IMR-90 (cell line): ENCODE measurements around the gene SF3A1. TPM values are rescaled to one million over a fixed set of nuclear protein-coding genes. Genes with fewer than 3 reads are reported as not detected.
A peak's percentile ranks its signal among the peaks of the same experiment; 100 is the strongest.

ENCODE experiments used
- ATAC-seq: fragments of 200-7000 bp; cut with Tn5 transposase; 2 replicates; pipeline ENCODE4 v1.9.1; 2020; ENCODE audit warnings: low read depth, mild to moderate bottlenecking, moderate library complexity
- BruUV-seq: library from RNA; stranded (reverse); fragments of 400-500 nt; replicated peaks from 2 replicates; lab custom pipeline; 2021; lab: Mats Ljungman, UMichigan
- CTCF ChIA-PET: fragments of 300-600 bp; formaldehyde crosslinking; extraction: SDS; loops from one replicate; lab custom pipeline; 2021; ENCODE audit warnings: antibody characterized with exemption; lab: Yijun Ruan, JAX
- POLR2A ChIA-PET: fragments of 300-600 bp; sonication (Branson Sonifier 250); formaldehyde crosslinking; loops from one replicate; lab custom pipeline; 2022; ENCODE audit warnings: antibody characterized with exemption; ENCODE audit not compliant: unreplicated experiment; lab: Charles Lee
- DNase-seq: peaks from one replicate; pipeline ENCODE4 v3.0.0; 2013
- H2AFZ ChIP-seq: replicated peaks from 2 replicates; pipeline ENCODE3; 2013; ENCODE audit warnings: low read length, mild to moderate bottlenecking; ENCODE audit not compliant: poor library complexity
- H2AK5ac ChIP-seq: 2 replicates; pipeline ENCODE4 v1.6.1; 2013; ENCODE audit warnings: low read depth, low read length, inconsistent platforms
- H2AK9ac ChIP-seq: replicated peaks from 2 replicates; pipeline ENCODE3; 2013; ENCODE audit warnings: mild to moderate bottlenecking, low read depth, low read length, moderate library complexity; ENCODE audit not compliant: poor library complexity
- H2BK120ac ChIP-seq: 2 replicates; pipeline ENCODE4 v1.6.1; 2013; ENCODE audit warnings: low read depth, low read length, inconsistent platforms
- H2BK15ac ChIP-seq: 3 replicates; pipeline ENCODE4 v1.6.1; 2013; ENCODE audit warnings: low read depth, low read length, inconsistent platforms
- H2BK20ac ChIP-seq: 2 replicates; pipeline ENCODE4 v1.6.1; 2013; ENCODE audit warnings: low read depth, mild to moderate bottlenecking, inconsistent platforms, low read length, moderate library complexity
- H2BK5ac ChIP-seq: 2 replicates; pipeline ENCODE4 v1.6.1; 2013; ENCODE audit warnings: mild to moderate bottlenecking, low read depth, low read length, inconsistent platforms; ENCODE audit not compliant: poor library complexity, severe bottlenecking
- H3K14ac ChIP-seq: replicated peaks from 2 replicates; pipeline ENCODE4 v1.6.1; 2013; ENCODE audit warnings: low read depth, low read length, inconsistent platforms
- H3K18ac ChIP-seq: 2 replicates; pipeline ENCODE4 v1.6.1; 2013; ENCODE audit warnings: low read depth, low read length, control low read depth
- H3K23ac ChIP-seq: 2 replicates; pipeline ENCODE4 v1.6.1; 2013; ENCODE audit warnings: low read depth, low read length, inconsistent platforms
- H3K27ac ChIP-seq: 2 replicates; pipeline ENCODE4 v1.5.1; 2013; ENCODE audit warnings: mild to moderate bottlenecking, control low read depth, low read length; ENCODE audit not compliant: insufficient read depth
- H3K27me3 ChIP-seq: 2 replicates; pipeline ENCODE4 v1.6.1; 2013; ENCODE audit warnings: low read length; ENCODE audit not compliant: control insufficient read depth, insufficient read depth
- H3K36me3 ChIP-seq: 2 replicates; pipeline ENCODE4 v1.6.1; 2013; ENCODE audit warnings: low read length, mixed read lengths; ENCODE audit not compliant: control insufficient read depth, insufficient read depth
- H3K4ac ChIP-seq: 2 replicates; pipeline ENCODE4 v1.6.1; 2013; ENCODE audit warnings: low read depth, low read length, inconsistent platforms
- H3K4me1 ChIP-seq: 2 replicates; pipeline ENCODE4 v1.6.1; 2013; ENCODE audit warnings: low read length, mixed read lengths; ENCODE audit not compliant: control insufficient read depth, insufficient read depth
- H3K4me2 ChIP-seq: 2 replicates; pipeline ENCODE4 v1.6.1; 2013; ENCODE audit warnings: low read depth, mild to moderate bottlenecking, control low read depth, low read length, moderate library complexity
- H3K4me3 ChIP-seq: 2 replicates; pipeline ENCODE4 v1.5.1; 2013; ENCODE audit warnings: low read depth, mild to moderate bottlenecking, control low read depth, low read length, moderate library complexity; ENCODE audit not compliant: insufficient read depth
- H3K56ac ChIP-seq: 2 replicates; pipeline ENCODE4 v1.6.1; 2013; ENCODE audit warnings: low read length, inconsistent platforms; ENCODE audit not compliant: insufficient read depth; ENCODE audit errors: extremely low read depth
- H3K79me1 ChIP-seq, 2 experiments: 2 replicates each; pipeline ENCODE4 v1.6.1; 2013; ENCODE audit warnings: low read length in 2 of 2, inconsistent platforms in 1 of 2, low read depth in 1 of 2
- H3K9ac ChIP-seq: 2 replicates; pipeline ENCODE4 v1.6.1; 2013; ENCODE audit warnings: low read depth, low read length, control low read depth
- H3K9me1 ChIP-seq: 2 replicates; pipeline ENCODE4 v1.6.1; 2013; ENCODE audit warnings: low read length, inconsistent platforms; ENCODE audit not compliant: insufficient read depth
- H3K9me3 ChIP-seq: 2 replicates; pipeline ENCODE4 v1.6.1; 2013; ENCODE audit warnings: low read length; ENCODE audit not compliant: control insufficient read depth, insufficient read depth
- H4K20me1 ChIP-seq: 2 replicates; pipeline ENCODE4 v1.6.1; 2013; ENCODE audit warnings: low read length, inconsistent platforms; ENCODE audit not compliant: insufficient read depth
- H4K5ac ChIP-seq: 2 replicates; pipeline ENCODE4 v1.6.1; 2013; ENCODE audit warnings: mild to moderate bottlenecking, low read depth, low read length, control low read depth
- H4K8ac ChIP-seq, 2 experiments: 2 replicates each; pipeline ENCODE4 v1.6.1; 2013; ENCODE audit warnings: low read depth in 2 of 2, low read length in 2 of 2, control low read depth in 1 of 2, inconsistent platforms in 1 of 2
- H4K91ac ChIP-seq: 2 replicates; pipeline ENCODE4 v1.6.1; 2013; ENCODE audit warnings: low read depth, low read length, inconsistent platforms; ENCODE audit not compliant: insufficient read depth
- BHLHE40 ChIP-seq: fragments of 150-350 bp; IDR thresholded peaks from 2 replicates; pipeline ENCODE4 v1.6.1; 2016; ENCODE audit warnings: mild to moderate bottlenecking, low read depth, low read length
- CEBPB ChIP-seq: IDR thresholded peaks from 2 replicates; pipeline ENCODE4 v1.6.1; 2012; ENCODE audit warnings: low read depth, low read length, improper control_type of control experiment
- ELK1 ChIP-seq: fragments of 150-350 bp; IDR thresholded peaks from 2 replicates; pipeline ENCODE4 v1.6.1; 2016; ENCODE audit warnings: low read depth, mild to moderate bottlenecking, low read length, moderate library complexity, borderline replicate concordance
- MAFK ChIP-seq: IDR thresholded peaks from 2 replicates; pipeline ENCODE4 v1.6.1; 2012; ENCODE audit warnings: low read depth, low read length, improper control_type of control experiment
- MAZ ChIP-seq: IDR thresholded peaks from 2 replicates; pipeline ENCODE4 v1.6.1; 2012; ENCODE audit warnings: low read depth, mild to moderate bottlenecking, low read length, improper control_type of control experiment, moderate library complexity, borderline replicate concordance
- MXI1 ChIP-seq: IDR thresholded peaks from 2 replicates; pipeline ENCODE4 v1.6.1; 2012; ENCODE audit warnings: low read depth, mild to moderate bottlenecking, low read length, moderate library complexity, borderline replicate concordance
- NFE2L2 ChIP-seq: fragments of 150-350 bp; IDR thresholded peaks from 2 replicates; pipeline ENCODE4 v1.6.1; 2016; ENCODE audit warnings: low read depth, mild to moderate bottlenecking, low read length
- POLR2A ChIP-seq: IDR thresholded peaks from 2 replicates; pipeline ENCODE4 v1.6.1; 2012; ENCODE audit warnings: mild to moderate bottlenecking, low read depth, low read length
- RAD21 ChIP-seq: IDR thresholded peaks from 2 replicates; pipeline ENCODE4 v1.6.1; 2012; ENCODE audit warnings: low read length, improper control_type of control experiment
- RCOR1 ChIP-seq: IDR thresholded peaks from 2 replicates; pipeline ENCODE4 v1.6.1; 2012; ENCODE audit warnings: mild to moderate bottlenecking, low read length, improper control_type of control experiment; ENCODE audit not compliant: insufficient replicate concordance
- SMC3 ChIP-seq: fragments of 150-350 bp; IDR thresholded peaks from 2 replicates; pipeline ENCODE4 v1.6.1; 2016; ENCODE audit warnings: low read depth, mild to moderate bottlenecking, antibody characterized with exemption, low read length, moderate library complexity
- WGBS, 2 experiments: methylation state at CpG; one replicate each; pipeline versions ENCODE4 v1.1.5 to v1.1.7; 2013; ENCODE audit warnings: missing lambda C conversion rate in 2 of 2; ENCODE audit not compliant: insufficient read length in 1 of 2; ENCODE audit errors: extremely low coverage in 2 of 2; 5-methylcytosine and 5-hydroxymethylcytosine counted together
- dilution Hi-C: fragments of 300-500 bp; cut with HindIII; formaldehyde crosslinking; loops from one replicate; pipeline ENCODE4 v1.14.3; 2018; ENCODE audit warnings: low sequenced_read_pairs; ENCODE audit not compliant: unreplicated experiment
- in situ Hi-C: fragments of 300-500 bp; cut with MboI; formaldehyde crosslinking; loops from 3 replicates; pipeline ENCODE4 v1.14.3; 2019; ENCODE audit warnings: low sequenced_read_pairs, inconsistent platforms, mixed read lengths
- intact Hi-C: fragments of 100-400 bp; cut with micrococcal nuclease; formaldehyde crosslinking; loops from 2 replicates; pipeline ENCODE4 v1.10.0; 2022
- polyA plus RNA-seq, 3 experiments: library from polyadenylated mRNA; depleted of rRNA; stranded (reverse); fragments of >200 nt; gene quantifications; 2 replicates each; pipeline ENCODE4 v1.2.3, GENCODE V29; 2012; ENCODE audit warnings: low replicate concordance in 1 of 3
- total RNA-seq: library from RNA; depleted of rRNA; stranded (reverse); fragments of >200 nt; gene quantifications from 2 replicates; pipeline ENCODE4 v1.2.3, GENCODE V29; 2012

SF3A1 gene
- total and polyA plus RNA-seq, 2 of the 4 experiments (the other 2 are of a cell fraction), result 36.9 to 67.2 TPM

DNA sequence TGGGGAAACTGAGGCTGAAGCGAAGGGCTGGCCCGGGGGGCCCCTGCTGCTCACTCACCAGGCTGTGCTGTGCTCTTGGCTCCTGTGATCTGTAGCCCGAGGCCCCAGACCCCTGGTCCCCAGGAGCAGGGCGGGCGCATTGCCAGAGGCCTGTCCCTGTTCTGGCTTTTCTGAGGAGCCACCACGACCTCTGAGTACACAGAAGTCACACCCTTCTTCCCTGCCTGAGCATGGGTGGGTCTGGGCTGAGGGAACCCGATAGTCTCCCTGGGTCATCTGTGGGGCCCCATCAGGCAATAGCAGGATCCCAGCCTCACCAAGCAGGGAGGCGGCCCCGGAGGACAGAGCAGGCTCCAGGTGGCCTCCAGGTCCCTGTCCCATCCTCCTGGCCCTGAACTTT is 72.5 kb downstream of the SF3A1 start:
- Histone ChIP-seq H2AK9ac (peak overlapping the region; percentile 32), H4K91ac (no peak overlapping the region), H4K8ac (no peak overlapping the region), H2BK20ac (no peak overlapping the region), H2BK5ac (no peak overlapping the region), H2AK5ac (no peak overlapping the region), H3K9ac (no peak overlapping the region), H3K79me1 (peaks cover 0 to 14% of the 10 kb centered on the region in 2 experiments; a peak in 3 of 4 replicates), H3K4me1 (peaks cover 4% of the 10 kb centered on the region), H3K4me2 (no peak overlapping the region), H3K36me3 (peaks cover 24% of the 10 kb centered on the region), H3K27me3 (no peaks in the 10 kb centered on the region), H3K27ac (no peak overlapping the region), H4K5ac (no peak overlapping the region), H3K9me3 (no peaks in the 10 kb centered on the region), H3K4ac (no peak overlapping the region), H3K56ac (no peak overlapping the region), H3K23ac (no peak overlapping the region), H2AFZ (no peak overlapping the region), H3K9me1 (peaks cover 8% of the 10 kb centered on the region), H2BK15ac (no peak overlapping the region), H2BK120ac (no peak overlapping the region), H4K20me1 (peaks cover 3% of the 10 kb centered on the region; the same call in 1 of the 2 replicates), H3K4me3 (no peak overlapping the region), H3K18ac (no peak overlapping the region), H3K14ac (no peak overlapping the region)
- in situ Hi-C loops, result no loop called here
- dilution Hi-C loops, result no loop called here
- BruUV-seq, result no TSS peak
- TF ChIP-seq BHLHE40, result no peak
- no peak for TF ChIP-seq RCOR1
- TF ChIP-seq MAZ, result no peak
- no peak for TF ChIP-seq POLR2A
- no peak for TF ChIP-seq CEBPB
- TF ChIP-seq SMC3, result no peak
- TF ChIP-seq ELK1, result no peak
- TF ChIP-seq NFE2L2, result no peak
- no peak for TF ChIP-seq MAFK
- TF ChIP-seq RAD21, result no peak
- TF ChIP-seq MXI1, result no peak
- DNase-seq (no peak), ATAC-seq (no peak)
- POLR2A ChIA-PET, result no interaction called here
- CTCF ChIA-PET, result no interaction called here
- intact Hi-C loops, result no loop called here
- 80% methylated on average over 3 of the region's 9 CpGs; no CpG with 5 or more reads in 1 of the 2 experiments for whole genome bisulfite sequencing, 2 experiments
